Stomach (tissue), 4 donors: ENCODE data around the gene PTPRC.

Experiments used
- CTCF ChIP-seq, 7 experiments: fragments of 450-650 bp in 4 of 7; fragments of 200-600 bp in 3 of 7; sonication (generic) in 3 of 7; IDR thresholded peaks; one replicate each; pipeline ENCODE4 v1.5.1; 2016 to 2019; ENCODE audit warnings: antibody characterized with exemption in 7 of 7, control low read depth in 2 of 7, mild to moderate bottlenecking in 1 of 7
- POLR2A ChIP-seq, 4 donors: fragments of 450-650 bp; IDR thresholded peaks; one replicate each; pipeline ENCODE4 v1.6.1; 2016; ENCODE audit warnings: antibody characterized with exemption in 4 of 4, control low read depth in 2 of 4, mild to moderate bottlenecking in 1 of 4, moderate library complexity in 1 of 4
- POLR2AphosphoS5 ChIP-seq, 3 donors: sonication (generic); formaldehyde crosslinking; IDR thresholded peaks; one replicate each; pipeline ENCODE4 v1.6.1; 2016; ENCODE audit warnings: antibody characterized with exemption in 3 of 3

- TF ChIP-seq POLR2AphosphoS5 (IDR thresholded peaks at IDR 0.05) (no peak), POLR2A (IDR thresholded peaks at IDR 0.05) (no peak), CTCF (IDR thresholded peaks at IDR 0.05) (no peak)
These were observed 48.6 kb downstream of the PTPRC start for GRCh38 chr1:198687429-198687828.
